ENCODE measurements around the gene RPTOR. TPM values are rescaled to one million over a fixed set of nuclear protein-coding genes. Genes with fewer than 3 reads are reported as not detected.

RPTOR gene
- polyA plus RNA-seq, 3 donors from 2014 or later, result 1.8 to 10.2 (median 3.8) TPM

DNA sequence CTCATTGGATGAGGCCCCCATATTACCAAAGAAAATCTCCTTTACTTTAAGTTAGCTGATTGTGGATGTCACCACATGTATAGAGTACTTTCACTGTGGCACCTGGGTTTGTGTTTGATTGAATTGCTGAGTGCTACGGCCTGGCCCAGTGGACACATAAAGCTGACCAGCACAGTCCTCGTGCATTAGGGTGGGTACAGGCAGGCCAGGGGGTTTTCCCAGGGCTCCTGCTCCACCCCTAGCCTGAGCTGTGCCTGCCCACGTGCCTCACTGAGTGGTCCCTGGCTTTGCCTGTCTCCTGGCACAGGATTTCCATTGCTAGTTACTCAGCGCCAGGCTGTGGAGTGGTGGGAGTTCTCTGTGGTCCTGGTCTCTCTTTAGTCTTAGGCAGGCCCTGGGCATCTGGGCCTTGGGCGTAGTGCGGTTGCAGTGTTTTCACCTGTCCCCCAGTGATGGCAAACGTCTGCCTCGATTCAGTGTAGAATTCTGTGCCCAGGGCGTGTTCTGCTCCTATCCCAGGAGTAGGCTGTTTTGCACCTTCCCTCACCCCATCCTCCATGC, 86.0 kb downstream of the RPTOR start:
- H3K4me1 Mint-ChIP-seq, result no peaks in the 10 kb centered on the region
- no peaks in the 10 kb centered on the region for H3K9me3 Mint-ChIP-seq
- DNase-seq, result no peak
- H3K27ac Mint-ChIP-seq, result no peak overlapping the region
- peaks cover 0 to 2% (median 1%) of the 10 kb centered on the region in 3 donors for H3K27me3 Mint-ChIP-seq (ENCODE audit: low read depth in 3 of 3)
- H3K36me3 Mint-ChIP-seq, result peaks cover 4 to 5% (median 4%) of the 10 kb centered on the region in 3 donors
- no peak overlapping the region for H3K4me3 Mint-ChIP-seq

DNA sequence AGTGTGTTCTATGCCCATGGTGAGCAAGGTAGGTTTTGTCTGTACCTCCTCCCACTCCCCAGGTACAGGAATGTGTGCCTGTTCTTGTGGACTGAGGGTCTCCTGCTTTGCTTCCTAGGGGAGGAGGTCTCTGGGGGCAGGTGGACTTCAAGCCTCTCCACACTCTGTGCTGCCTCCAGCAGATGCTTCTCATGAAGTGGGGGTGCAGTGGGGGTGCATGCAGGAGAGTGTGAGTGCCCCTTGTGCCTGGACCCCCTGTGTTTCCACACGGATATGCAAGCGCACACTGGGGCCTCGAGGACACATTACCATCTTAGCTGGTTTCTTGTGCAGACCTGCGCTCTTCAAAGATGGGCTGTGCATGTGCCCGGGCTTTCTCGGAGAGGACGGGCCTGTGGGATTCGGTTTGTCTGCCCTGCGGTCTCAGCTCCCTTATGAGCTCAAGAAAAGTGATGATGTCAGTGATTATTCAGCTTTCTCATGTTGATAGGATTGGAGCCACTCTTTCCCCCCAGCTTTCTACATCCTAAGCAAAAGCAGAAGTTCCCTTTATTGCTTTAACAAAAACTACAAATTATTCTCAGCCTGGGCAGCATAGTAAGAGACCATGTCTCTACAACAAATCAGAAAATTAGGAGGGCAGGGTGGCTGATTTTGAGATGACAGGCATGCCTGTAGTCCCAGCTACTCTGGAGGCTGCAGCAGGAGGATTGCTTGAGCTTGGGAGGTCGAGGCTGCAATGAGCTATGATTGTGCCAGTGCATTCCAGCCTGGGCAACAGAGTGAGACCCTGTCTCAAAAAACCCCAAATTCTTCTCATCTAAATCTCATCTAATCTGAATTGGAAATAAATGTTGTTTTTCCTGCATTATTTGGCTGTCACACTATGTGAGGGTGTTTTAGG, 86.8 kb downstream of the RPTOR start:
- Mint-ChIP-seq H3K4me1 (no peaks in the 10 kb centered on the region), H3K27me3 (ENCODE audit: low read depth in 3 of 3) (peaks cover 0 to 2% (median 1%) of the 10 kb centered on the region in 3 donors), H3K36me3 (peaks cover 4 to 5% (median 4%) of the 10 kb centered on the region in 3 donors), H3K27ac (peak overlapping the region in 2 of 6 donors; percentile 18 to 72), H3K4me3 (no peak overlapping the region), H3K9me3 (no peaks in the 10 kb centered on the region)
- no peak for DNase-seq

DNA sequence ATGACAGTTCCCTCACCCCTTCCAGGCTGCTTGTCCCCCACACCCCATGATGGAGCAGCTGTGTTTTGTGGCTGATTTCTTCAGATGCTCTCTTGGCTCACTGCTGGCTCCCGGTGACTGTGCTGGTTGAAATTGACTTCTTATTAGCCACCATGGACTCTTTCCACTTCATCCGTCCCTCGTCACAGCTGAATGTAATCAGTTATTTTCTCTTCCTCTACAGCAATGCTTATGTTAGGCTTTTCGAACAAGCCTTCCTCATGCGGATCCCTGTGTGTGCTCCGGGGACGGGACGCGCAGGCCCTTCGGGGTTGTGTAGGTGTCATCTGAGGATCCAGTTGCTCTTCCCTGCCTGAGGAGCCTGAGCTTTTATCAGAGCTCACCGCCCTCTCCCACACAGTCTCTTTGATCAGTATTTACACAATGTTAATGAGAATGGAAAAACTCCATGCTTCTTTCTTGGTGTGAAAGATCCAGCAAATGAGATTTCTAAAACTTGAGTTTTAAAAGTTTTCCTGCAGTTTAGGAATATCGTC, 87.5 kb downstream of the RPTOR start:
- H3K4me3 Mint-ChIP-seq, result no peak overlapping the region
- H3K9me3 Mint-ChIP-seq, result no peaks in the 10 kb centered on the region
- no peak for DNase-seq
- peaks cover 0 to 2% (median 1%) of the 10 kb centered on the region in 3 donors for H3K27me3 Mint-ChIP-seq (ENCODE audit: low read depth in 3 of 3)
- no peaks in the 10 kb centered on the region for H3K36me3 Mint-ChIP-seq
- H3K4me1 Mint-ChIP-seq, result peaks cover 0 to 2% of the 10 kb centered on the region in 2 donors
- peak overlapping the region in 4 of 6 donors; percentile 12 to 72 (median 40) for H3K27ac Mint-ChIP-seq

DNA sequence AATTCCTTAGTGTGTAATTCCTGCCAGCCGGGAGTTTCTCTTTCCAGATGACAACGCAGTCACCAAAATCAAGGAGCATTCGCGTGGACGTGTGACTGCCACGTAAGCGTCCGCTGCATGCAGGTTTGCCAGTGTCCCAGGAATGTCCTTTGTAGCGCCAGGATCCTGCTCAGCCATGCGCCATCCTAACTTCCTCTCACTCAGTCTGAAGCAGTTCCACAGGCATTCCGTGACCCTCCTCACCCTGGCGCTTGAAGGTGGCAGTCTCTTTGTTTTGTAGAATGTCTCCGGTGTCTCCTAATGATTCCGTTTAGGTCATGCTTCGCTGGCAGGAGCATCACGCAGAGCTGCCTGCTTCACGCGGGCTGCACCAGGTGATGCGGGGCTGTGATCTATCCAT, 88.6 kb downstream of the RPTOR start:
- peaks cover 0 to 2% (median 1%) of the 10 kb centered on the region in 3 donors for H3K27me3 Mint-ChIP-seq (ENCODE audit: low read depth in 3 of 3)
- H3K4me3 Mint-ChIP-seq, result no peak overlapping the region
- peaks cover 2 to 7% of the 10 kb centered on the region in 2 donors for H3K4me1 Mint-ChIP-seq
- no peaks in the 10 kb centered on the region for H3K9me3 Mint-ChIP-seq
- DNase-seq, result no peak
- H3K36me3 Mint-ChIP-seq, result no peaks in the 10 kb centered on the region
- no peak overlapping the region for H3K27ac Mint-ChIP-seq

DNA sequence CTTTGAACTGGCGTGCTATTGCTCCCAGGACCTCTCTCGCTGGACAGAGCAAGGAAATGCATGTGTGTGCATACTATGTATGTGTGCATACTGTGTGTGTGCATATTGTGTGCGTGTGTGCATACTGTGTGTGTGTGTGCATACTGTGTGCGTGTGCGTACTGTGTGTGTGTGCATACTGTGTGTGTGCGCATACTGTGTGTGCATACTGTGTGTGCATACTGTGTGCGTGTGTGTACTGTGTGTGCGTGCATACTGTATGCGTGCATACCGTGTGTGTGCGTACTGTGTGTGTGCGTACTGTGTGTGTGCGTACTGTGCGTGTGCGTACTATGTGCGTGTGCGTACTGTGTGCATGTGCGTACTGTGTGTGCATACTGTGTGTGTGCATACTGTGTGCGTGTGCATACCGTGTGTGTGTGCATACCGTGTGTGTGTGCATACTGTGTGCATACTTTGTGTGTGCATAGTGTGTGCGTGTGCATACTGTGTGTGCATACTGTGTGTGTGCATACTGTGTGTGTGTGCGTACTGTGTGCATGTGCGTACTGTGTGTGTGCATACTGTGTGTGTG, 89.4 kb downstream of the RPTOR start:
- H3K27ac Mint-ChIP-seq, result peak overlapping the region in 1 of 6 donors; percentile 27
- no peak for DNase-seq
- H3K4me3 Mint-ChIP-seq, result no peak overlapping the region
- peaks cover 0 to 2% (median 1%) of the 10 kb centered on the region in 3 donors for H3K27me3 Mint-ChIP-seq (ENCODE audit: low read depth in 3 of 3)
- no peaks in the 10 kb centered on the region for H3K36me3 Mint-ChIP-seq
- peaks cover 2 to 13% of the 10 kb centered on the region in 2 donors for H3K4me1 Mint-ChIP-seq
- no peaks in the 10 kb centered on the region for H3K9me3 Mint-ChIP-seq

DNA sequence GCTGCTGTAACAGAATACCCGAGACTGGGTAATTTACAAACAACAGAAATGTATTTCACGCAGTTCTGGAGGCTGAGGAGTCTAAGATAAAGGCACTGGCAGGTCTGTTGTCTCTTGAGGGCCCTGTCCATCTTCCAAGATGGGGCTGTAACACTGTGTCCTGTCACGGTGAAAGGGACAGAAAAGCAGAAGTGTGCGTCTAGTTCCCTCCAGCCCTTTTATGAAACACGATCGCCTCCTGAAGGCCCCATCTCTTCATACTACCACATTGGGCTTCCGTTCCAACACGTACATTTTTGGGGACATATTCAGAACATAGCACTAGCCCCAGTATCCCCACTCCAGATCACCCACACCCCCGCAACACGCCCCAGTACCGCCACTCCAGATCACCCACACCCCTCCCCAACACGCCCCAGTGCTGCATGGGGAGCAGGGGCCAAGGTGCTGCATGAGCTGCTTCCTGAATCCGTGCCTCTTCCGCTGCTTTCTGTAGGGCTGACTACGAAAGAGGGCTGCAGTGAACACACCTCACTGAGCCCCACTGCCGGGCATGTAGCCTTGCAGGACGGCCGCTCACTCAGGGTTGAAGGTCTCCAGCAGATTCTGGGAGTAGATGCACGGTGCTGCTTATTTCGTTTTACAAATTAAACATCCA, 91.9 kb downstream of the RPTOR start:
- H3K27me3 Mint-ChIP-seq (ENCODE audit: low read depth in 3 of 3), result peaks cover 0 to 4% (median 1%) of the 10 kb centered on the region in 3 donors
- no peak for DNase-seq
- H3K9me3 Mint-ChIP-seq, result no peaks in the 10 kb centered on the region
- H3K4me3 Mint-ChIP-seq, result no peak overlapping the region
- no peaks in the 10 kb centered on the region for H3K36me3 Mint-ChIP-seq
- H3K27ac Mint-ChIP-seq, result no peak overlapping the region
- peaks cover 2 to 13% of the 10 kb centered on the region in 2 donors for H3K4me1 Mint-ChIP-seq

DNA sequence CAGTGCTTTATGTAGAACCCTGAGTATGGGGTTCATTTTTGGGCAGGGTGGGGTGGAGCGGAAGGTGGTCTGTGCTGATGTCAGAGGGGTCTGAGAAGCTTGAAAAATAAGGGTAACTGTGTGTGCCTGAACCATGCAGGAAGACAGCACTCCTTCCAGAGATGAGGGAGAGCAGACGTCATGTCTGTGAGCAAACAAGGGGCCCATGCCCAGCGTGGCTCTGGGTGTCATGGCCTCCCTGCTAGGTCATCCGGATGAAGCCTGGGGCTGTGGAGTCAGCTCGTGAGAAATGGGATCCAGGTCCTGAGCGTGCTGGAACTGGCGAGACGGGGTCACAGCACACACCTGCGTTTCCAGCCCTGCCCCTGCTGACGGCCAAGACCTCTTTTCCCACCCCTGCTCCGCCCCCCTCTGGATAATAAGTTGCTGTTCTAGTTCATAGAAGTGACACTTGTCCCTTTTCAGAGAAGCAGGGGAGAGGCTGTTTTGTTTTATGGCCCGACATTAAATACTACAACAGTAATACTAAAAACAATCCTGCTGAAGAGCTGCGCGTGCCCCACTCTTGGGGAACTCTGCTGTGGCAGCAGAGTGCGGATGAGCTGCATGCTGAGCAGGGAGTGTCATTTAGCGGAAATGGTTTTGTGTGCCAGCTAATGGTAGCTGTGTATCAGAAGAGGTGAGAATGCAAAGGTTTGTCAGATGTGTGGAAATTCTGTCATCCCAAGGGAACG, 92.6 kb downstream of the RPTOR start:
- Mint-ChIP-seq H3K36me3 (no peaks in the 10 kb centered on the region), H3K4me1 (peaks cover 2 to 13% of the 10 kb centered on the region in 2 donors), H3K27ac (no peak overlapping the region), H3K27me3 (ENCODE audit: low read depth in 3 of 3) (peaks cover 0 to 4% (median 0%) of the 10 kb centered on the region in 3 donors), H3K4me3 (no peak overlapping the region), H3K9me3 (no peaks in the 10 kb centered on the region)
- DNase-seq, result no peak

DNA sequence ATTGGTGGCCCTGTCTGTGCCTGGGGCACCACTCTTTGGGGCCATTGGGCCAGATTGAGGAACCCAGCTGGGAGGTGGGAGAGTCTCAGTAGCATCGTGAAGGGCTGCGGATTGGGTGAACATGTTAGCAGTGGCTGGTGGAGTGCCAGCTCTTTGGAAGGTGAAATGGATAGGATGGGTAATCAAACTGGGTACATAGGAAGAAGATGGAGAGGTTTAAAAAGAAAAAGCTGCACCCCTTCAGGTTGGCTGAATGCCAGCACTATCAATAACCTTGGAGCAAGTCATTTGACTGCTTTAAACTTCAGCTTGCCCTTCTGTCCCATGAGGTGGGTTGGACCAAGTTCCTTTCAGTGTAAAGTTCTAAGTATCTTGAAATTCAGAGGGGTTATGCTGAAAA, 95.0 kb downstream of the RPTOR start:
- H3K9me3 Mint-ChIP-seq, result no peaks in the 10 kb centered on the region
- no peak overlapping the region for H3K27ac Mint-ChIP-seq
- H3K4me3 Mint-ChIP-seq, result no peak overlapping the region
- DNase-seq, result no peak
- peaks cover 0 to 4% (median 0%) of the 10 kb centered on the region in 3 donors for H3K27me3 Mint-ChIP-seq (ENCODE audit: low read depth in 3 of 3)
- H3K4me1 Mint-ChIP-seq, result peaks cover 2 to 13% of the 10 kb centered on the region in 2 donors
- H3K36me3 Mint-ChIP-seq, result peaks cover 0 to under 1% (median 0%) of the 10 kb centered on the region in 3 donors

DNA sequence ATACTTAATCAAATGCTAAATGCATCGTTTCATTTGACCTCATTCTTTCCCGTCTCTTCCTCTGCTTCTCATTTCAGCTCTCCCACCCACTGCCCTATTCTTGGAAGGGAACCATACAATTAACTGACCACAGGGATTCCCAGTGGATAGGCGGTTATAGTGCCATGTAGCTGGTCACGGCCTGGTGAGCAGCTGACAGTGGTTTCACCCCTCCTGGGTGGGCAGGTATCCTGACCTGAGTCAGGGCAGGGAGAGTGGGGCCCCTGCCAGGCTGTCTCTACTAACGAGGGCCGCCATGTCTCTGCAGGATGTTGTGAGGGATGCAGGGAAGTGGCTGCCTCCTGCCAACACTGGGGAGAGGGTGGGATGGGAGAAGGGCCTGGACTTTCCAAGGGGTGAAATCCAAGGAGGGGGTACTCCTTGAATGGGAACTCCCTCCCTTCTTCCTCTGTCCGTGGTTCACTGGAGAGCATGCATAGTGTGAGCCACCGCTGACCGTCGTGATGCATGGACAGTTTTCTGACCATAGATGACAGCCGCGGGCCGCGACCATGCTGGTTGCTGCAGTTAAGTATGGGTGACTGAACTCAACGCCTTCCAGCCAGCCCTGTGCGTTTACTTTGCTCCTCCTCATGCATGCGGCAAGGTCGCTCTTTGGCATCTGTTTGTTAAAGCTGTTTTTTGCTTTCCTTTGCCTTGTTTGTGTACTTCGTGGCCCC, 95.9 kb downstream of the RPTOR start:
- Mint-ChIP-seq H3K4me1 (peaks cover 3 to 13% of the 10 kb centered on the region in 2 donors), H3K36me3 (peaks cover 0 to 5% (median under 1%) of the 10 kb centered on the region in 3 donors), H3K9me3 (no peaks in the 10 kb centered on the region), H3K27me3 (ENCODE audit: low read depth in 3 of 3) (peaks cover 0 to 3% (median 0%) of the 10 kb centered on the region in 3 donors), H3K4me3 (no peak overlapping the region), H3K27ac (peak overlapping the region in 2 of 6 donors; percentile 46 to 51)
- DNase-seq, result no peak

DNA sequence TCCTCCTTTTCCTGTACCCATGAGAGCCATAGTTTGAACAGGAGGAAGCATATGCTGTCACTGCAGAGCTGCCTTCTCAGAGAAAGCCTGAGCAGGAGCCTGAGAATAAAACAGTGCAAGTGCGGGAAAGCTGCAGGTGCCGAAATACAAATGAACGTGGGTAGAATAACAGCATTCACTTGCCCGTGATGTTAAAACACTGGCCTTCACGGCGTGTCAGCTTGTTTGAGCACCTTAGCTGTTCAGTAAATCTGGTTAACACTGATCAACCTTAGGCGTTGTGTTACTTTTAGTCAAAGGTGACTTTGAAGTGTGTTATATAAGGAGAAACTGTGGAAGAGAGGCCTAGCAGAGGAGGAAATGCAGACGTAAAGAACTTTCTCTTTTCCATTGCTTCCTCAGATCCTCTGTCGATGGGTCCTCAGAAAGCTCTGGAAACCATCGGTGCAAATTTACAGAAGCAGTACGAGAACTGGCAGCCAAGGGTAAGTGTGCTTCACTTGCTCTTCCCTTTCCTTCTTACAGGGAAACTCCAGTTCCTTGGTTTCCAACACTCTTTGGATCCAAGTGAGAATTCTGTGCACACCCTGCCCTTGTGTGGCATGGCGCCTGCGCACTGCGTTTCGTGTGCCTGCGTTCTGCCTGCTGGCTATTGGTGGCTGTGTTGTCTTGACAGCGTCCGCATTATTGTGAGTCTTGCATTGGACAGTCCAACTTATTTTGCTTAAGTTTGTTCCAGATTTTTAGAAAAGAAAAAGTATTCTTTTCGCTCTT, 98.9 kb downstream of the RPTOR start:
- Mint-ChIP-seq H3K27me3 (ENCODE audit: low read depth in 3 of 3) (peaks cover 0 to 2% (median 0%) of the 10 kb centered on the region in 3 donors), H3K4me3 (no peak overlapping the region), H3K27ac (no peak overlapping the region), H3K36me3 (peaks cover 0 to 5% (median 3%) of the 10 kb centered on the region in 3 donors), H3K9me3 (no peaks in the 10 kb centered on the region), H3K4me1 (peaks cover 5 to 21% of the 10 kb centered on the region in 2 donors)
- DNase-seq, result no peak

DNA sequence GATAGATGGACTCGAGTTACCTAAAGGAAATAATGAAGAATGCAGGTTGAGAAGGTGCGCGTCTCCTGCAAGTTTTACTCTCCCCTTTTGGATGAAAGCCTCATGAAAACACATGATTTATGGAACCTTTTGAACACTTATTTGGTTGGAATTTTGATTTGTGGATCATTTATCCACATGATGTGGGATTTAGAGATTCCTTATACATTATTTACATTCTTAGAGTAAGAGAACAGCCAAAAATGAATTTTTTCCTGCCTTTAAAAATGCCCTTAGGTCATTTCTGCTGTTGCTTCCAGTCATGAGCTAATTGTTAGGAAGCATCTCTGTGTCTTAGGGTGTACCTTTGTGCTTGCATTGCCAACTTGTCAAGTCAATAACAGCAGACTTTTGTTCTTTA, 99.9 kb downstream of the RPTOR start:
- Mint-ChIP-seq H3K27me3 (ENCODE audit: low read depth in 3 of 3) (peaks cover 0 to under 1% (median 0%) of the 10 kb centered on the region in 3 donors), H3K4me3 (no peak overlapping the region), H3K4me1 (peaks cover 14 to 26% of the 10 kb centered on the region in 2 donors), H3K27ac (no peak overlapping the region), H3K9me3 (no peaks in the 10 kb centered on the region), H3K36me3 (peaks cover 0 to 5% (median 3%) of the 10 kb centered on the region in 3 donors)
- no peak for DNase-seq

All from immature natural killer cell (primary cell).